Body of pancreas (tissue), 4 donors: ENCODE data around the gene AGRN.
"Not testable (repeated sequence)": the region's sequence is repeated elsewhere in the genome, so short reads cannot be mapped to it uniquely, and the experiment has no call there.

ENCODE experiments used
- POLR2A ChIP-seq, 3 donors: fragments of 450-650 bp; IDR thresholded peaks; one replicate each; pipeline ENCODE4 v1.6.1; 2016; ENCODE audit warnings: antibody characterized with exemption in 3 of 3, mild to moderate bottlenecking in 2 of 3
- TF ChIP-seq, protein P1 (sequence below), 7 experiments: fragments of 450-650 bp in 4 of 7; fragments of 200-600 bp in 3 of 7; sonication (generic) in 3 of 7; IDR thresholded peaks; one replicate each; pipeline ENCODE4 v1.5.1; 2016 to 2019; ENCODE audit warnings: antibody characterized with exemption in 7 of 7

- TF ChIP-seq POLR2A (IDR thresholded peaks at IDR 0.05): not testable (repeated sequence)
- TF ChIP-seq, protein P1, sequence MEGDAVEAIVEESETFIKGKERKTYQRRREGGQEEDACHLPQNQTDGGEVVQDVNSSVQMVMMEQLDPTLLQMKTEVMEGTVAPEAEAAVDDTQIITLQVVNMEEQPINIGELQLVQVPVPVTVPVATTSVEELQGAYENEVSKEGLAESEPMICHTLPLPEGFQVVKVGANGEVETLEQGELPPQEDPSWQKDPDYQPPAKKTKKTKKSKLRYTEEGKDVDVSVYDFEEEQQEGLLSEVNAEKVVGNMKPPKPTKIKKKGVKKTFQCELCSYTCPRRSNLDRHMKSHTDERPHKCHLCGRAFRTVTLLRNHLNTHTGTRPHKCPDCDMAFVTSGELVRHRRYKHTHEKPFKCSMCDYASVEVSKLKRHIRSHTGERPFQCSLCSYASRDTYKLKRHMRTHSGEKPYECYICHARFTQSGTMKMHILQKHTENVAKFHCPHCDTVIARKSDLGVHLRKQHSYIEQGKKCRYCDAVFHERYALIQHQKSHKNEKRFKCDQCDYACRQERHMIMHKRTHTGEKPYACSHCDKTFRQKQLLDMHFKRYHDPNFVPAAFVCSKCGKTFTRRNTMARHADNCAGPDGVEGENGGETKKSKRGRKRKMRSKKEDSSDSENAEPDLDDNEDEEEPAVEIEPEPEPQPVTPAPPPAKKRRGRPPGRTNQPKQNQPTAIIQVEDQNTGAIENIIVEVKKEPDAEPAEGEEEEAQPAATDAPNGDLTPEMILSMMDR (IDR thresholded peaks at IDR 0.05): not testable (repeated sequence)
Observed at GRCh38 chr1:1057769-1058087, 37.8 kb downstream of the AGRN start.
